Astrocyte of the cerebellum (primary cell): ENCODE results near the gene RCVRN.
A peak's percentile ranks its signal among the peaks of the same experiment; 100 is the strongest.

Experiments
- DNase-seq: peaks from one replicate; pipeline ENCODE4 v3.0.0-alpha.2; 2011; ENCODE audit warnings: low read depth
- H3K4me3 ChIP-seq: 2 replicates; pipeline ENCODE4 v1.5.1; 2011; ENCODE audit warnings: mild to moderate bottlenecking, low read depth, low read length, moderate library complexity
- CTCF ChIP-seq: IDR thresholded peaks from 2 replicates; pipeline ENCODE4 v1.5.1; 2012; ENCODE audit warnings: low read length, low read depth, moderate library complexity, mild to moderate bottlenecking; ENCODE audit errors: missing control alignments
- in situ Hi-C: cut with HindIII; loops from 2 replicates; pipeline ENCODE4 v1.10.0; 2017; ENCODE audit warnings: low sequenced_read_pairs

The RCVRN gene

GRCh38 chr17:9941305-9941704 is 36.2 kb upstream of the RCVRN start:
- H3K4me3 ChIP-seq: no peak overlapping the region
- DNase-seq: no peak
- TF ChIP-seq CTCF: no peak
- in situ Hi-C loops: no loop called here

GRCh38 chr17:9940841-9941240 is 35.8 kb upstream of the RCVRN start:
- DNase-seq: no peak
- H3K4me3 ChIP-seq: no peak overlapping the region
- TF ChIP-seq CTCF: no peak
- in situ Hi-C loops: no loop called here

DNA sequence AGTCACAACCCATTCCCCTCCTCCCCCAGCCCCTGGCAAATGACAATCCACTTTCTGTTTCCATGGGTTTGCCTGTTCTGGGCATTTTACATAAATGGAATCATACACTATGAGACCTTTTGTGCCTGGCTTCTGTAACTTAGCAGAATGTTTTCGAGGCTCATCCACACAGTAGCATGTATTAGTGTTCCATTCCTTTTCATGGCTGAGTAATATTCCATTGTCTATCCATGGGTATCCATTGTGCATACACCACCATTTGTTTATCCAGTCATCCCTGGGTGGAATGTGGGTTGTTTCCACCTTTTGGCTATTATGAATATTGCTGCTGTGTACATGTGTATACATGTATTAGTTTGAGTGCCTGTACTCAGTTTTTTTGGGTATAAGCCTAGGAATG is 33.7 kb upstream of the RCVRN start:
- DNase-seq: no peak
- H3K4me3 ChIP-seq: no peak overlapping the region
- TF ChIP-seq CTCF: no peak
- in situ Hi-C loops: no loop called here

DNA sequence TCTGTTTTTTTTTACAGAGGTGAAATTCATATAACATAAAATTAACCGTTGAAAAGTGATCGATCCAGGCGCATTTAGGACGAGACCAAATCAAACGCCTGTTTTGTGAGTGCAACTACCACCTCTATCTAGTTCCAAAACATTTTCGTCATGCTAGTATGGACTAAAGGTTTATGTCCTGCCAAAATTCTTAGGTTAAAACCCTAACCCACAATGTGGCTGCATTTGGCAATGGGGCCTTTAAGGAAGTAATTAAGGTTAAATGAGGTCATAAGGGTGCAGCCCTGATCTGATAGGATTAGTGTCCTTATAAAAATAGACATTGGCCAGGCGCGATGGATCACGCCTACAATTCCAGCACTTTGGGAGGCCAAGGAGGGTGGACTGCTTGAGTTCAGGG is 32.8 kb upstream of the RCVRN start:
- peak; percentile 76 for DNase-seq
- in situ Hi-C loops: no loop called here
- TF ChIP-seq CTCF: no peak
- H3K4me3 ChIP-seq: no peak overlapping the region

DNA sequence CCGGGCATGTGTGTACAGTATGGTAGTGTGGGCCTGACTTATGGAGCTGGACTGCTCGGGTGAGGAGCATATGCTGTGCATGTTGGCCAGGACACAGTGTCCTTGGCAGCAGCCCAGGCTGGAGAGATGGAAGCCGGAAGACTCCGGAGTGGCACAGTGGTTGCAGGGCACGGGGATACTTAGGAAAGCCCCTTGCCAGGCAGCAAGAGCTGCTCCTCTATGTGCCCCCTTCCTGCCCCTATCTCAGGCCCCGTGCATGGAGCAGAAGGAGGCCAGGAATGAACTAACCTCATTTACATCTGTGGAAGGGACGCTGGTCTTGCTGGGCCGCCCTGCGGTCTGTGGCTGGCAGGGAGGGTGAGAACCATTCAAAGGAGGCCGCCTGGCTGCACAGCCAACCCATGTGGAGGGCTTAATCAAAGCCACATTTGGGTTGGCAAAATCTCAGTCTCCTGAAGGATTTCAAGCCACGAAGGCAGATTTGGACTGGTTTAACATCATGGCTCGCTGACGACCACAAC is 32.2 kb upstream of the RCVRN start:
- no peak overlapping the region for H3K4me3 ChIP-seq
- in situ Hi-C loops: no loop called here
- no peak for TF ChIP-seq CTCF
- peak; percentile 97 for DNase-seq

GRCh38 chr17:9936095-9936494 is 31.0 kb upstream of the RCVRN start:
- H3K4me3 ChIP-seq: no peak overlapping the region
- in situ Hi-C loops: no loop called here
- TF ChIP-seq CTCF: no peak
- no peak for DNase-seq

GRCh38 chr17:9935408-9935807 is 30.3 kb upstream of the RCVRN start:
- in situ Hi-C loops: no loop called here
- TF ChIP-seq CTCF: no peak
- H3K4me3 ChIP-seq: no peak overlapping the region
- no peak for DNase-seq
